ENCODE data around the gene GTPBP4. TPM values are rescaled to one million over a fixed set of nuclear protein-coding genes. Genes with fewer than 3 reads are reported as not detected.
"Not testable (repeated sequence)": the region's sequence is repeated elsewhere in the genome, so short reads cannot be mapped to it uniquely, and the experiment has no call there.

GTPBP4 gene
- polyA plus RNA-seq, 6 donors from 2014 or later, result 17.6 to 24.7 (median 22.0) TPM

DNA sequence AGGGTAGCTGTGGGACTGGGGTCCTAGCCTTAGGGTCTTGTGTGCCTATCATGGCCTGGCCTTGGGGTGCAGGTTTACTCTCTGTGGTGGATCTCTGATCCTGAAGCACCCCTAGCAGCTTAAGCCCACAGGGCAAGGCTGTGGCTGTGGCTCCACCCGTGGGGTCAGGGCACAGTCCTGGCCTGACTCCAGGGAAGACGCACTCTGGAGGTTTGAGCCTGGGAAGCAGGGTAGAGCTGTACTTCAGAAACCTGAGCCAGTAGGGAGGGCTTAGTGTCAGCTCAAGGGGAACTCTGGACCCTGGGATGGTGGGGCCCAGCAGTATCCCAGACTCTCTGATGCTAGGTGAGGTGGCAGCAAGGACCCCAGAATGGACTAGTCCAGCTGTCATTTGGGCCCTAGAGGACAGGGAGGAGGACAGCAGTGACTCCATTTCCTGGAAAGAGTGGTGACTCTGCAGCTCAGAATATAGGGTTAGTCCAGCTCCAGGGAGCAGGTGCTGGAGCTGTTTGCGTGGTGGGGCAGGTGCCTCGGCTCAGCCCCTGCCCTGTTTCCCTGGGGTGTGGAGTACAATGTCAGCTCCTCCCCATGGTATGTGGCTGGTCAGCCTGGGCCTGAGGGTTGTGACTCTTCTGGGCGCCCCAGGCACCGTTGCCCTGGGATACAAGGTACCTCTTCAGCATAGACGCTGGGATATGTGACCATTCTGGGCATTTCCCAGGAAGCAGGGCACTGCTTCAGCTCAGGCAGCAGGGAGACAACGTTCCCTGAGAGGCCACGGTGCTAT is 15.8 kb downstream of the GTPBP4 start:
- H3K27me3 Mint-ChIP-seq, result no peaks in the 10 kb centered on the region
- peaks cover 4 to 23% (median 16%) of the 10 kb centered on the region in 7 donors for H3K9me3 Mint-ChIP-seq
- H3K36me3 Mint-ChIP-seq, result peaks cover 54 to 61% of the 10 kb centered on the region in 2 donors
- no peak for DNase-seq
- no peak for ATAC-seq (ENCODE audit: low read depth in 2 of 2)
- H3K4me1 Mint-ChIP-seq, result peaks cover 0 to 8% (median 6%) of the 10 kb centered on the region in 3 donors
- peak overlapping the region in 1 of 8 donors; percentile 59 for H3K4me3 Mint-ChIP-seq
- no peak overlapping the region for H3K27ac Mint-ChIP-seq

GRCh38 chr10:1006573-1006972 is 18.3 kb downstream of the GTPBP4 start:
- Mint-ChIP-seq H3K4me1 (peaks cover 0 to 12% (median 11%) of the 10 kb centered on the region in 3 donors), H3K36me3 (peaks cover 51 to 57% of the 10 kb centered on the region in 2 donors), H3K9me3 (peaks cover 4 to 18% (median 15%) of the 10 kb centered on the region in 7 donors), H3K4me3 (no peak overlapping the region), H3K27ac (no peak overlapping the region), H3K27me3 (no peaks in the 10 kb centered on the region)
- no peak for DNase-seq
- no peak for ATAC-seq (ENCODE audit: low read depth in 2 of 2)

GRCh38 chr10:1007583-1007982 is 19.3 kb downstream of the GTPBP4 start:
- DNase-seq (no peak), ATAC-seq (ENCODE audit: low read depth in 2 of 2) (no peak)
- H3K9me3 Mint-ChIP-seq, result peaks cover 4 to 12% (median 6%) of the 10 kb centered on the region in 7 donors
- H3K27ac Mint-ChIP-seq, result peak overlapping the region in 2 of 6 donors; percentile 39 to 54
- no peaks in the 10 kb centered on the region for H3K27me3 Mint-ChIP-seq
- H3K4me3 Mint-ChIP-seq, result no peak overlapping the region
- peaks cover 49 to 55% of the 10 kb centered on the region in 2 donors for H3K36me3 Mint-ChIP-seq
- H3K4me1 Mint-ChIP-seq, result peaks cover 0 to 12% (median 11%) of the 10 kb centered on the region in 3 donors

GRCh38 chr10:1009071-1009494 is 20.8 kb downstream of the GTPBP4 start:
- H3K9me3 Mint-ChIP-seq, result no peaks in the 10 kb centered on the region
- peak overlapping the region in 1 of 6 donors; percentile 51 for H3K27ac Mint-ChIP-seq
- no peak for ATAC-seq (ENCODE audit: low read depth in 2 of 2)
- peaks cover 0 to 11% (median 6%) of the 10 kb centered on the region in 3 donors for H3K4me1 Mint-ChIP-seq
- H3K36me3 Mint-ChIP-seq, result peaks cover 45% of the 10 kb centered on the region in 2 donors
- no peak for DNase-seq
- no peak overlapping the region for H3K4me3 Mint-ChIP-seq
- no peaks in the 10 kb centered on the region for H3K27me3 Mint-ChIP-seq

DNA sequence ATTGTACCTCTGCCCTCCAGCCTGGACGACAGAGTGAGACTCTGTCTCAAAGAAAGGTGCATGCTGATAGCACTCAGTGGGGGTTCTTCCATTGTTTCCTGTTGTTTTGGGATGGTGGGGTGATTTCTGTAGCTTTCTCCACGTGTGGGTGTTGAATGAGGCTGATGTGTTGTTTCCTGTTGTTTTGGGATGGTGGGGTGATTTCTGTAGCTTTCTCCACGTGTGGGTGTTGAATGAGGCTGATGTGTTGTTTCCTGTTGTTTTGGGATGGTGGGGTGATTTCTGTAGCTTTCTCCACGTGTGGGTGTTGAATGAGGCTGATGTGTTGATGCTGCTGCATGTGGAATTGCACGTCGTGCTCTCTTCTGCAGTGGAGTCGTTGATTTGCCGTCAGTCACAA is 21.7 kb downstream of the GTPBP4 start:
- peaks cover 47 to 49% of the 10 kb centered on the region in 2 donors for H3K36me3 Mint-ChIP-seq
- not testable (repeated sequence) for DNase-seq; ATAC-seq (ENCODE audit: low read depth in 2 of 2); H3K4me3 Mint-ChIP-seq; H3K27me3 Mint-ChIP-seq; H3K9me3 Mint-ChIP-seq
- H3K4me1 Mint-ChIP-seq, result peaks cover 0 to 11% (median 6%) of the 10 kb centered on the region in 3 donors
- peak overlapping the region in 1 of 6 donors; percentile 67 for H3K27ac Mint-ChIP-seq

DNA sequence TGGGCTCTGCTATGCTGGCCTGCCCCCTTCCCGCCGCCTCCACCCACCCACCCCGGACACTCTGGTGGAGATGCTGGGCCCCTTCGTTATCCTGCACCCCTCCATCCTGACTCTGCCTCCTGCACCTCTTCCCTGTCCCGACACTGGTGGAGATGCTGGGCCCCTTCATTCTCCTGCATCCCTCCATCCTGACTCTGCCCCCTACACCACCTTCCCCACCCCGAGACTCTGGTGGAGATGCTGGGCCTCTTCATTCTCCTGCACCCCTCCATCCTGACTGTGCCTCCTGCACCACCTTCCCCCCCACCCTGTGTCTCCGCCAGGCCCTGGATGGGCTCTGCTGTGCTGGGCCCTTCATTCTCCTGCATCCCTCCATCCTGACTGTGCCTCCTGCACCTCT is 22.5 kb downstream of the GTPBP4 start:
- H3K4me3 Mint-ChIP-seq, result no peak overlapping the region
- H3K27ac Mint-ChIP-seq, result peak overlapping the region in 1 of 6 donors; percentile 15
- ATAC-seq (ENCODE audit: low read depth in 2 of 2) (no peak), DNase-seq (no peak)
- peaks cover 0 to 11% (median 6%) of the 10 kb centered on the region in 3 donors for H3K4me1 Mint-ChIP-seq
- no peaks in the 10 kb centered on the region for H3K9me3 Mint-ChIP-seq
- no peaks in the 10 kb centered on the region for H3K27me3 Mint-ChIP-seq
- H3K36me3 Mint-ChIP-seq, result peaks cover 42 to 49% of the 10 kb centered on the region in 2 donors

DNA sequence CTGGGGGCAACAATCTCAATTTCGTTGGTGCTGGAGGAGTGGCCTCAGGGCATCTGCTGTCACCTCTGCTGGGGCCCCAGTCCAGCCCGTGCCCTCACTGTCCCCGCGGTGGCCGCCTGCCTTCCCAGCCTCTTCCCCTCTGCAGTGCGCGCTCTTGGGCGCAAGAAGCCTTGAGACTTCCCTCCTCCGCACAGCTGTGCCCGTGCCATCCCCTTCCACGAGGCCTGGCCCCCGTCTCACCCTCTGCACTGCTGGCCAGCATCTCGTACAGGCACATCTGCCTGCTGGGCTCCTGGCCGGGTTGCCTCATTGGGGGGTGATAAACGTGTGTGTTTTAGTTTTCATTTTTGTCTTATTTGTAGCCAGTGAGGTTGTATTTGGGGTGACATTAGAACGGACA is 23.5 kb downstream of the GTPBP4 start:
- no peak for ATAC-seq (ENCODE audit: low read depth in 2 of 2)

GRCh38 chr10:1015688-1016087 is 27.5 kb downstream of the GTPBP4 start:
- no peaks in the 10 kb centered on the region for H3K9me3 Mint-ChIP-seq
- no peak for ATAC-seq (ENCODE audit: low read depth in 2 of 2)
- no peak overlapping the region for H3K4me3 Mint-ChIP-seq
- peaks cover 0 to 7% (median 6%) of the 10 kb centered on the region in 3 donors for H3K4me1 Mint-ChIP-seq
- no peak overlapping the region for H3K27ac Mint-ChIP-seq
- peaks cover 39 to 42% of the 10 kb centered on the region in 2 donors for H3K36me3 Mint-ChIP-seq
- H3K27me3 Mint-ChIP-seq, result no peaks in the 10 kb centered on the region
- DNase-seq, result no peak

More for the DNA sequence above, 23.5 kb downstream of the GTPBP4 start:
- Mint-ChIP-seq H3K27ac (peak overlapping the region in 1 of 6 donors; percentile 15), H3K4me3 (no peak overlapping the region), H3K9me3 (no peaks in the 10 kb centered on the region), H3K27me3 (no peaks in the 10 kb centered on the region), H3K4me1 (peaks cover 0 to 11% (median 6%) of the 10 kb centered on the region in 3 donors), H3K36me3 (peaks cover 38 to 51% of the 10 kb centered on the region in 2 donors)
- no peak for DNase-seq

DNA sequence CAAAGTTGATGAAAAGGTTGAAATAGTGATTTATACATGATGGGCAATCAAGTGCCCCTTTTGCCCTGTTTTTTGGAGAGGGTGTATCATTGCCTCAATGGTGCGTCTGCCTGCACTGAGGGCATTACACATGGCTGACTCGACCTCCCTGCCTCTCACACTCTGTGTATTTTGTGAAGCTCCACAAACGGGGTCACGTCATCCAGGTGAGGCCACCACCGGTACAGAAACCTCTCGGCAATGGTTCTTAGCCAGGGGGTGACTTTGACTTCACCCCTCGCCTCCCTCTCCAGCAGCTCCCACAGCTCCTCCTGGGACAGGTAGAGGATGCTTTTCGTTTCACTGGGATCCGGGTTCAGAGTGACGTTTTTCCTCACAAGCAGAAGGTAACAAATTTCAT is 31.1 kb downstream of the GTPBP4 start:
- no peak for ATAC-seq (ENCODE audit: low read depth in 2 of 2)
- Mint-ChIP-seq H3K27me3 (no peaks in the 10 kb centered on the region), H3K4me3 (no peak overlapping the region), H3K27ac (peak overlapping the region in 3 of 6 donors; percentile 72 to 93 (median 79)), H3K9me3 (no peaks in the 10 kb centered on the region), H3K4me1 (no peaks in the 10 kb centered on the region), H3K36me3 (peaks cover 19 to 23% of the 10 kb centered on the region in 2 donors)
- DNase-seq, result no peak

GRCh38 chr10:1020460-1020859 is 32.2 kb downstream of the GTPBP4 start:
- peaks cover 18 to 23% of the 10 kb centered on the region in 2 donors for H3K36me3 Mint-ChIP-seq

DNA sequence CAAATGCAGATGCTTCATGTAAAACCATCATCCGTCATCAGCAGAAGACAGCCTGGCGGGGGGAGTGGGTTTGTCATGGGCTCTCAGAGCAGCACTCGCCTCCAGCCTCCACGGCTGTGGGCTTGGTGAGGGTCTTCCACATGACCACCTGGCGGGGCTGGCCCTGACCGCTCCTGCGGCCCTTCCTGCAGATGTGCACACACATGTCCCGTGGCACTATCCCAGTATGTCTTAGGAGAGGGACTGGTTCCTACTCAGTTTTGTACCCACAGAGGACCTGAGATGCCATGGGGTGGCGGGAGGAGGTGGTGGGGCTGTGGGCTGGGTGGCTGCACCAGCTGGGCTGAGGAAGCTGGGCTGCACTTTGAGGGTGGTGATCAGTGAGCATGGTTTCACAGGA is 32.7 kb downstream of the GTPBP4 start:
- Mint-ChIP-seq H3K4me3 (no peak overlapping the region), H3K9me3 (no peaks in the 10 kb centered on the region), H3K27me3 (no peaks in the 10 kb centered on the region), H3K27ac (peak overlapping the region in 2 of 6 donors; percentile 26 to 53), H3K4me1 (no peaks in the 10 kb centered on the region), H3K36me3 (peaks cover 18 to 23% of the 10 kb centered on the region in 2 donors)
- ATAC-seq (ENCODE audit: low read depth in 2 of 2) (no peak), DNase-seq (no peak)

More at GRCh38 chr10:1020460-1020859, 32.2 kb downstream of the GTPBP4 start:
- ATAC-seq (ENCODE audit: low read depth in 2 of 2) (no peak), DNase-seq (no peak)
- Mint-ChIP-seq H3K27ac (peak overlapping the region in 2 of 6 donors; percentile 52 to 63), H3K27me3 (no peaks in the 10 kb centered on the region), H3K4me3 (no peak overlapping the region), H3K9me3 (no peaks in the 10 kb centered on the region), H3K4me1 (no peaks in the 10 kb centered on the region)

DNA sequence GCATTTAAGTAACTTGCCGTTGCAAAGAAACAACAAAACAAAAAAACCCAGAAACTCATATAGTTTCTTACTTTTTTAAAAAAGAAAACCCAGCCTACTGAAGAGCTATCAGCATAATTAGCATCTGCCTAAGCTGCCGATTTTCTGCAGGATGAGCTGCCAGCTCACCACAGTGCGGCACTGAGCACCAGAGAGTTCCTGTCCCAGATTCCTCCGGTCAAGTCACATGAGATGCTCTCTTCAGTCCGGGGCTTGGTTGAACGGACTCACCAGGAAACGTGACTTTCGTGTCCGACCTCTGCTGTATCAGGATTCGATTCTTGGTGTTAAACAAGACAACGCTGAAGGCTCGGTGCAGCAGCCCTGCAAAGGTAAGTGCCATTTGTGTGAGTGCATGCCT is 34.2 kb downstream of the GTPBP4 start:
- peaks cover 9 to 15% of the 10 kb centered on the region in 2 donors for H3K36me3 Mint-ChIP-seq
- no peak overlapping the region for H3K4me3 Mint-ChIP-seq
- H3K4me1 Mint-ChIP-seq, result no peaks in the 10 kb centered on the region
- H3K27me3 Mint-ChIP-seq, result no peaks in the 10 kb centered on the region
- H3K9me3 Mint-ChIP-seq, result no peaks in the 10 kb centered on the region
- peak overlapping the region in 1 of 6 donors; percentile 64 for H3K27ac Mint-ChIP-seq
- no peak for DNase-seq
- ATAC-seq (ENCODE audit: low read depth in 2 of 2), result no peak

- H3K4me3 Mint-ChIP-seq, result no peak overlapping the region
- no peak for ATAC-seq (ENCODE audit: low read depth in 2 of 2)
- H3K4me1 Mint-ChIP-seq, result no peaks in the 10 kb centered on the region
- no peaks in the 10 kb centered on the region for H3K27me3 Mint-ChIP-seq
- H3K27ac Mint-ChIP-seq, result no peak overlapping the region
- H3K9me3 Mint-ChIP-seq, result no peaks in the 10 kb centered on the region
- H3K36me3 Mint-ChIP-seq, result peaks cover 5 to 6% of the 10 kb centered on the region in 2 donors
- DNase-seq, result no peak
Observed at GRCh38 chr10:1024103-1024502, 35.9 kb downstream of the GTPBP4 start.

- H3K4me1 Mint-ChIP-seq, result no peaks in the 10 kb centered on the region
- H3K9me3 Mint-ChIP-seq, result no peaks in the 10 kb centered on the region
- DNase-seq (no peak), ATAC-seq (ENCODE audit: low read depth in 2 of 2) (no peak)
- no peaks in the 10 kb centered on the region for H3K27me3 Mint-ChIP-seq
- peak within 1 kb of the TSS in 1 of 6 donors; percentile 66 for H3K27ac Mint-ChIP-seq
- no peaks in the 10 kb centered on the region for H3K36me3 Mint-ChIP-seq
- no peak within 1 kb of the TSS for H3K4me3 Mint-ChIP-seq
Observed at GRCh38 chr10:1025683-1026082, 37.4 kb downstream of the GTPBP4 start, which contains the start of gene IDI2. Gene IDI2, minus strand, starts transcription at chr10:1025859. Its CDS starts 1,136 bp downstream, at chr10:1024723.

Measured in naive B cell (primary cell).